IMR-90 (cell line): ENCODE data around the gene CDKN1A.

Source experiments
- BHLHE40 ChIP-seq: fragments of 150-350 bp; IDR thresholded peaks from 2 replicates; pipeline ENCODE4 v1.6.1; 2016; ENCODE audit warnings: mild to moderate bottlenecking, low read depth, low read length
- CEBPB ChIP-seq: IDR thresholded peaks from 2 replicates; pipeline ENCODE4 v1.6.1; 2012; ENCODE audit warnings: low read depth, low read length, improper control_type of control experiment
- CHD1 ChIP-seq: IDR thresholded peaks from 2 replicates; pipeline ENCODE4 v1.6.1; 2012; ENCODE audit warnings: low read depth, low read length, improper control_type of control experiment
- CTCF ChIP-seq: conservative IDR thresholded peaks from 2 replicates; pipeline ENCODE4 v1.5.1; 2012; ENCODE audit warnings: mild to moderate bottlenecking, low read depth, low read length, improper control_type of control experiment
- FOS ChIP-seq: fragments of 150-350 bp; IDR thresholded peaks from 2 replicates; pipeline ENCODE4 v1.6.1; 2016; ENCODE audit warnings: low read depth, low read length
- MAFK ChIP-seq: IDR thresholded peaks from 2 replicates; pipeline ENCODE4 v1.6.1; 2012; ENCODE audit warnings: low read depth, low read length, improper control_type of control experiment
- MXI1 ChIP-seq: IDR thresholded peaks from 2 replicates; pipeline ENCODE4 v1.6.1; 2012; ENCODE audit warnings: low read depth, mild to moderate bottlenecking, low read length, moderate library complexity, borderline replicate concordance
- NFE2L2 ChIP-seq: fragments of 150-350 bp; IDR thresholded peaks from 2 replicates; pipeline ENCODE4 v1.6.1; 2016; ENCODE audit warnings: low read depth, mild to moderate bottlenecking, low read length
- POLR2A ChIP-seq: IDR thresholded peaks from 2 replicates; pipeline ENCODE4 v1.6.1; 2012; ENCODE audit warnings: mild to moderate bottlenecking, low read depth, low read length
- RAD21 ChIP-seq: IDR thresholded peaks from 2 replicates; pipeline ENCODE4 v1.6.1; 2012; ENCODE audit warnings: low read length, improper control_type of control experiment
- RCOR1 ChIP-seq: IDR thresholded peaks from 2 replicates; pipeline ENCODE4 v1.6.1; 2012; ENCODE audit warnings: mild to moderate bottlenecking, low read length, improper control_type of control experiment; ENCODE audit not compliant: insufficient replicate concordance
- RFX5 ChIP-seq: IDR thresholded peaks from 2 replicates; pipeline ENCODE4 v1.8.0; 2012; ENCODE audit warnings: low read depth, mild to moderate bottlenecking, low read length, moderate library complexity
- SMC3 ChIP-seq: fragments of 150-350 bp; IDR thresholded peaks from 2 replicates; pipeline ENCODE4 v1.6.1; 2016; ENCODE audit warnings: low read depth, mild to moderate bottlenecking, antibody characterized with exemption, low read length, moderate library complexity
- TF ChIP-seq, protein P1 (sequence below): fragments of 150-350 bp; IDR thresholded peaks from 2 replicates; pipeline ENCODE4 v1.6.1; 2017; ENCODE audit warnings: mild to moderate bottlenecking, antibody characterized with exemption, low read length, low read depth

- TF ChIP-seq POLR2A (no peak), CTCF (no peak), FOS (no peak), RAD21 (no peak), BHLHE40 (no peak), MXI1 (no peak), CHD1 (no peak), SMC3 (no peak), RFX5 (no peak), NFE2L2 (no peak), CEBPB (no peak), MAFK (no peak), RCOR1 (no peak)
- TF ChIP-seq, protein P1, sequence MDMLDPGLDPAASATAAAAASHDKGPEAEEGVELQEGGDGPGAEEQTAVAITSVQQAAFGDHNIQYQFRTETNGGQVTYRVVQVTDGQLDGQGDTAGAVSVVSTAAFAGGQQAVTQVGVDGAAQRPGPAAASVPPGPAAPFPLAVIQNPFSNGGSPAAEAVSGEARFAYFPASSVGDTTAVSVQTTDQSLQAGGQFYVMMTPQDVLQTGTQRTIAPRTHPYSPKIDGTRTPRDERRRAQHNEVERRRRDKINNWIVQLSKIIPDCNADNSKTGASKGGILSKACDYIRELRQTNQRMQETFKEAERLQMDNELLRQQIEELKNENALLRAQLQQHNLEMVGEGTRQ, result no peak
These were observed 5.3 kb downstream of the CDKN1A start for GRCh38 chr6:36683656-36684446.
